Keratinocyte (primary cell): ENCODE measurements around the gene DCPS. TPM values are rescaled to one million over a fixed set of nuclear protein-coding genes. Genes with fewer than 3 reads are reported as not detected.

Experiments used
- DNase-seq: peaks from one replicate; pipeline ENCODE4 v3.0.0-alpha.2; 2011; ENCODE audit warnings: low read depth, missing footprints, low spot score
- FAIRE-seq: peaks from 2 replicates; lab custom pipeline; 2011; peaks lifted over from hg19 to GRCh38; lab: Jason Lieb, UNC
- H2AFZ ChIP-seq: 2 replicates; pipeline ENCODE4 v1.6.0; 2012; ENCODE audit warnings: low read length, control low read depth, inconsistent platforms; ENCODE audit not compliant: control insufficient read depth
- H3K27ac ChIP-seq: 2 replicates; pipeline ENCODE4 v1.5.1; 2011; ENCODE audit warnings: low read length; ENCODE audit not compliant: control insufficient read depth, insufficient read depth
- H3K27me3 ChIP-seq: 3 replicates; pipeline ENCODE4 v1.6.0; 2011; ENCODE audit warnings: low read length; ENCODE audit not compliant: control insufficient read depth, insufficient read depth; ENCODE audit errors: extremely low read depth
- H3K36me3 ChIP-seq, 2 experiments: 2 replicates in 1 of 2; 3 replicates in 1 of 2; pipeline ENCODE4 v1.5.1; 2011; ENCODE audit warnings: low read length in 2 of 2, mild to moderate bottlenecking in 1 of 2; ENCODE audit not compliant: control insufficient read depth in 2 of 2, insufficient read depth in 2 of 2; ENCODE audit errors: extremely low read depth in 1 of 2
- H3K4me1 ChIP-seq: 3 replicates; pipeline ENCODE4 v1.5.1; 2011; ENCODE audit warnings: low read length; ENCODE audit not compliant: control insufficient read depth, insufficient read depth; ENCODE audit errors: extremely low read depth
- H3K4me2 ChIP-seq: 3 replicates; pipeline ENCODE4 v1.6.0; 2011; ENCODE audit warnings: low read depth, low read length; ENCODE audit not compliant: control insufficient read depth, insufficient read depth; ENCODE audit errors: extremely low read depth
- H3K4me3 ChIP-seq, 3 experiments: fragments of 200-600 bp in 1 of 3; sonication (generic) in 1 of 3; 2 replicates in 2 of 3; 3 replicates in 1 of 3; pipeline ENCODE4 v1.5.1; 2011 to 2016; ENCODE audit warnings: low read length in 3 of 3, mild to moderate bottlenecking in 3 of 3, control low read depth in 2 of 3, inconsistent platforms in 1 of 3, low read depth in 1 of 3, mixed read lengths in 1 of 3, mixed run types in 1 of 3, moderate library complexity in 1 of 3; ENCODE audit not compliant: control insufficient read depth in 2 of 3, insufficient read depth in 2 of 3; ENCODE audit errors: extremely low read depth in 1 of 3
- H3K79me2 ChIP-seq: 2 replicates; pipeline ENCODE4 v1.6.0; 2012; ENCODE audit warnings: low read length; ENCODE audit not compliant: control insufficient read depth, insufficient read depth
- H3K9ac ChIP-seq: 3 replicates; pipeline ENCODE4 v1.6.0; 2011; ENCODE audit warnings: low read length; ENCODE audit not compliant: control insufficient read depth, insufficient read depth; ENCODE audit errors: extremely low read depth
- H3K9me1 ChIP-seq: 3 replicates; pipeline ENCODE4 v1.6.0; 2011; ENCODE audit warnings: low read length; ENCODE audit not compliant: control insufficient read depth, insufficient read depth; ENCODE audit errors: extremely low read depth
- H3K9me3 ChIP-seq: 2 replicates; pipeline ENCODE4 v1.5.1; 2012; ENCODE audit warnings: low read depth, low read length; ENCODE audit not compliant: control insufficient read depth
- H4K20me1 ChIP-seq: 3 replicates; pipeline ENCODE4 v1.6.0; 2011; ENCODE audit warnings: low read length; ENCODE audit not compliant: control insufficient read depth, insufficient read depth; ENCODE audit errors: extremely low read depth
- CTCF ChIP-seq, 3 experiments: IDR thresholded peaks in 1 of 3; conservative IDR thresholded peaks in 1 of 3; optimal IDR thresholded peaks in 1 of 3; 2 replicates in 2 of 3; 3 replicates in 1 of 3; pipeline versions ENCODE3 to v1.5.1; 2011; ENCODE audit warnings: low read length in 3 of 3, mild to moderate bottlenecking in 3 of 3, moderate library complexity in 2 of 3, control low read depth in 1 of 3, inconsistent platforms in 1 of 3; ENCODE audit not compliant: insufficient read depth in 2 of 3; ENCODE audit errors: extremely low read depth in 1 of 3
- EZH2 ChIP-seq: IDR thresholded peaks from one replicate; pipeline ENCODE4 v1.6.1; 2012; ENCODE audit warnings: inconsistent platforms, mild to moderate bottlenecking, low read length, moderate library complexity
- dilution Hi-C: fragments of 300-500 bp; cut with MboI; formaldehyde crosslinking; loops from one replicate; pipeline ENCODE4 v1.7.0; 2020; ENCODE audit warnings: low sequenced_read_pairs; ENCODE audit not compliant: extremely low pct_ligation_motif_present
- polyA plus RNA-seq, 5 experiments: library from polyadenylated mRNA; depleted of rRNA in 3 of 5; stranded (reverse) in 3 of 5; stranded (forward) in 1 of 5; unstranded in 1 of 5; fragments of >200 nt; gene quantifications; 1 replicate in 1 of 5; 2 replicates in 3 of 5; 3 replicates in 1 of 5; pipeline versions ENCODE4 v1.2.1 to v1.2.3, GENCODE V29; 2011 to 2012; ENCODE audit warnings: missing spikeins in 2 of 5, low read depth in 1 of 5, low replicate concordance in 1 of 5

The DCPS gene
- polyA plus RNA-seq, 1 donor (not counting 4 experiments of a cell fraction or from before 2014, with no cell fraction given) = 31.3 TPM

- H2AFZ ChIP-seq = no peak overlapping the region
- no peaks in the 10 kb centered on the region for H3K9me3 ChIP-seq
- TF ChIP-seq EZH2 (no peak), CTCF (optimal IDR thresholded peaks at IDR 0.05 in 1 of 3, IDR thresholded peaks at IDR 0.05 in 1 of 3, conservative IDR thresholded peaks at IDR 0.05 in 1 of 3; ENCODE audit: extremely low read depth in 1 of 3, insufficient read depth in 2 of 3, low read length in 3 of 3) (no peak)
- dilution Hi-C loops = no loop called here
- no peaks in the 10 kb centered on the region for H3K27me3 ChIP-seq
- H3K27ac ChIP-seq = no peak overlapping the region
- H3K4me2 ChIP-seq = no peak overlapping the region
- FAIRE-seq = no peak
- no peaks in the 10 kb centered on the region for H3K79me2 ChIP-seq
- no peak overlapping the region for H3K4me3 ChIP-seq
- no peak overlapping the region for H3K9ac ChIP-seq
- H3K4me1 ChIP-seq = peaks cover 22% of the 10 kb centered on the region
- H3K9me1 ChIP-seq = no peaks in the 10 kb centered on the region
- peaks cover 6 to 17% of the 10 kb centered on the region in 2 experiments for H3K36me3 ChIP-seq
- DNase-seq = no peak
- H4K20me1 ChIP-seq = no peaks in the 10 kb centered on the region
Measured at GRCh38 chr11:126338346-126339055, 34.6 kb downstream of the DCPS start.

DNA sequence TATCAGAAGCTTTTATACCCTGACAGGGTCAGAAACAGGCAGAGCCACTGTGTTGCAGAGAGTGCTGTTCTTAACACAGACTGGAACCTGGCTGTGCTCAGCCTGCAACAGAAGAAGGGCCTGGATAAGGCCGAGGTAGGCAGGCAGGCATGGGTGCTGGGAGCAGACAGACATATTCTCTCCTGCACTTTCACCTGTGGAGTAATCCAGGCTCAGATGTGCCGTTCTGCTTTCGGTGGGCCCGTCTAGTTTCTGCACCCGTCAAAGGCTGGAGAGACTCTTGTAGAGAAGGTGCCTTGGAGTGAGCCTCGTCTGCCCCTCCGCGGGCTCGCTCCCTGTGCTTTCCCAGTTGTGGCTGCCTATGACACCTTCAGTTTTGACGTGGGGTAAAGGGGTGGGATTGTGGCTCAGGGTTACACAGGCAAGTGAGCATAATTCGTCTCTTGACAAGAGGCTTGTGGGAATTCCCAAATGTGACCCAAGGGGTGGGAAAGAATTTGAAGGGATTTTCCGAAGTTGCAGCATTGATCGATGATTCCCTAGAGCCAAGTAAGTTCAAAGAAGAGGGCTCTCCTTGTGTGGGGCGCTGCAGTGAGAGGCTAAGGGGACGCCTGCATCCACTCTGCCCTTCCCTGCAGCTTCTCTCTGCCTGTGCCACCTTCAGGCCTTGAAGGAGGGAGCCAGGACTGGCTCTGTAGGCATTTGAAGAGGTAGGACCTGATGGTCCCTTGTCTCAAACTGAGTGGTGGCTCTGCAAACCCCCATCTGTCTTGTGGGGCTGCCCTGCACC is 35.4 kb downstream of the DCPS start:
- FAIRE-seq (no peak), DNase-seq (no peak)
- no peaks in the 10 kb centered on the region for H3K9me3 ChIP-seq
- H3K79me2 ChIP-seq = no peaks in the 10 kb centered on the region
- H3K4me3 ChIP-seq = no peak overlapping the region
- H3K4me1 ChIP-seq = peaks cover 22% of the 10 kb centered on the region
- TF ChIP-seq EZH2 (no peak), CTCF (optimal IDR thresholded peaks at IDR 0.05 in 1 of 3, IDR thresholded peaks at IDR 0.05 in 1 of 3, conservative IDR thresholded peaks at IDR 0.05 in 1 of 3; ENCODE audit: extremely low read depth in 1 of 3, insufficient read depth in 2 of 3, low read length in 3 of 3) (no peak)
- H3K9me1 ChIP-seq = no peaks in the 10 kb centered on the region
- no peaks in the 10 kb centered on the region for H3K27me3 ChIP-seq
- no peaks in the 10 kb centered on the region for H4K20me1 ChIP-seq
- H3K4me2 ChIP-seq = no peak overlapping the region
- dilution Hi-C loops = no loop called here
- H2AFZ ChIP-seq = no peak overlapping the region
- H3K9ac ChIP-seq = no peak overlapping the region
- H3K27ac ChIP-seq = no peak overlapping the region
- H3K36me3 ChIP-seq = peaks cover 6 to 21% of the 10 kb centered on the region in 2 experiments
